ENCODE results near the gene COL1A1.

COL1A1 gene

DNA sequence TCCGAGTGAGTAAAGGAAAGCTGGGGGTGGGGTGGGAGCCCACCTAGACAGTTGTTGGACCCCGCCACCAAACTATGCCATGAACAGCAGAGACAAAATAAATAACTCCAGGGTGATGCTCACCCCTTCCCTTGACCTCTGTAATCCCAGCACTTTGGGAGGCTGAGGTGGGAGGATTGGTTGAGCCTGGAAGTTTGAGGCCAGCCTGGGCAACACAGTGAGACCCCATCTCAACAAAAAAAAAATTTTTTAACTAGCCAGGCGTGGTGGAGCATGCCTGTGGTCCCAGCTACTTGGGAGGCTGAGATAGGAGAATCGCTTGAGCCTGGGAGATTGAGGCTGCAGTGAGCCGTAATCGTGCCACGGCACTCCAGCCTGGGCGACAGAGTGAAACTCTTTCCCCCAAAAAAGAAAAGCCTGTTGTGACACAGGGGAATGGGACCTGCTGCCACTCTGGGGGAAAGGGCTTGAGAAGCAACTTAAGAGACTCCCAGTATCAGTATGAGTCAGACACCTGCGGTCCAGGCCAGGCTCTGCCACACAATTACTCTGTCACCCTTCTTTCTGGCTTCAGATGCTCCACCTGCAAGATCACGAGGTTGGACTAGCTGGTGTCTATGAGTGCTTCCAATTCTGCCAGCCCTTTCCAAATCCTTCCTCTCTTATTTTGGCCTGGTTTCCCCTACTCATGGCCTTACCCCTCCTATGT, 30.6 kb downstream of the COL1A1 start:
- DNase-seq, result no peak

DNA sequence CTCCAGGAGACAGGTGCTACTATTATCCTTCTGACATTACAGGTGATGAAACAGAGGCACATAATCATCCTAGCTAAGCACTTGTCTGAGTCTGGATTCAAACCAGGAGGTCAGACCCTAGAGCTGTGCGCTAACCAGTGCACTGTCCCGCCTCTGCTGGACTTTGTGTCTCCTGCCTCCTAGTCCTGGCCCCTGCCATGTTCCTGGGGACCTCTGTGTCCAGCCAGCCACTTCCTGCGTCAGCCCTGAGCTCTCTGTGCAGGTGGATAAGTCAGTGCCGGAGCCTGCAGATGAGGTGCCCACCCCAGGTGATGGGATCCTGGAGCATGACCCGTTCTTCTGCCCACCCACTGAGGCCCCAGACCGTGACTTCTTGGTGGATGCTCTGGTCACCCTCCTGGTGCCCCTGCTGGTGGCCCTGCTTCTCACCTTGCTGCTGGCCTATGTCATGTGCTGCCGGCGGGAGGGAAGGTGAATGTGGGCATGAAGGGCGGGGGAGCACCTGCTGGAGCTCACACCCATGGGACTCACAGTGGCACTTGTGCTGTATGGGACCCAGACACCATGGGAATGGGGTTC, 31.5 kb downstream of the COL1A1 start:
- DNase-seq, result peak; percentile 31

DNA sequence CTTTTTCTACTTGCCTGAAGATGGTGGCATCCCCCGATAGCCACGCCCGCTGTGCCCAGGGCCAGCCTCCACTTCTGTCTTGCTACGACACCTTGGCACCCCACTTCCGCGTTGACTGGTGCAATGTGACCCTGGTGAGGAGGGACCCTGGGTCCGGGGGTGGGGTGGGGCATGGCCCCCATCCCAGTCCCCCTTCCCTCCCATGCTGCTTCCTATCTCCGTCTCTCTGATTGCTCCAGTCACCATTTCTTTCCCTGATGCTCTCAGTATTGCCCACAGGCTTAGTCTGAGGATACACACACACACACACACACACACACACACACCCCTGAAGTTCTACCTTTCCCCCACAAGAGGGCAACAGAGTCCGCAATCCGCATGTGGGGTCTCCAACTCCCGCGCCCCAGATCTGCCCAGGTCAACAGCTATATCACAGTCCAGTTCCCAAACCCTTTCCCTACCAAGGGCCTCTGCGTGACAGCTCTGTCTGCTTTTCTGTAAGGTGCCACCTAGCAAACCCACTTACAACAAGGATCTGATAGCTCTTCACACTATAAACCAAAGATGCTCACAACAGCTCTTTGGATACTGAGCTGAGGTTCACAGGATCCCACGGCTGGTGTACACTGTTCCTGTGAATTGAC, 32.2 kb downstream of the COL1A1 start:
- DNase-seq, result peak; percentile 86

DNA sequence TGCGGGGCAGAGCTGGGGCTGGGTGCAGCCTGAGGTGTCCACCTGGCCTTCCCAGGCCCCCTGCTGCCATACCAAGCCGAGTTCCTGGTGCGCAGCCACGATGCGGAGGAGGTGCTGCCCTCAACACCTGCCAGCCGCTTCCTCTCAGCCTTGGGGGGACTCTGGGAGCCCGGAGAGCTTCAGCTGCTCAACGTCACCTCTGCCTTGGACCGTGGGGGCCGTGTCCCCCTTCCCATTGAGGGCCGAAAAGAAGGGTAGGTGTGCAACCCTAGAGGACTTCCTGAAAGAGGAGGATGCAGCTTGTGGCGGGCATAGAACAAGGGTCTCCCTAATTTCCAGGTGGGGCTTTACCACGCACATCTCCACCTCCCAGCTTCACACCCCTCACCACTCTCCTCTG, 33.1 kb downstream of the COL1A1 start:
- no peak for DNase-seq

DNA sequence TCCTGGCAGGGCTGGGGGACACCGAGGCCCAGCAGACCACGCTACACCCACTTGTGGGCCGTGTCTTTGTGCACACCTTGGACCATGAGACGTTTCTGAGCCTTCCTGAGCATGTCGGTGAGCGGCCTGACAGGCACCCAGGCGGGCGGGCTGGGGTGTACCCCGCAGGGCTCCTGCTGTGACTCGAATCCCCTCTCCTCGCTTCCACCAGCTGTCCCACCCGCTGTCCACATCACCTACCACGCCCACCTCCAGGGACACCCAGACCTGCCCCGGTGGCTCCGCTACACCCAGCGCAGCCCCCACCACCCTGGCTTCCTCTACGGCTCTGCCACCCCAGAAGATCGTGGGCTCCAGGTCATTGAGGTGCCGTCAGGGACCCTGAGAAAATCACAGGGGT, 34.1 kb downstream of the COL1A1 start:
- no peak for DNase-seq

DNA sequence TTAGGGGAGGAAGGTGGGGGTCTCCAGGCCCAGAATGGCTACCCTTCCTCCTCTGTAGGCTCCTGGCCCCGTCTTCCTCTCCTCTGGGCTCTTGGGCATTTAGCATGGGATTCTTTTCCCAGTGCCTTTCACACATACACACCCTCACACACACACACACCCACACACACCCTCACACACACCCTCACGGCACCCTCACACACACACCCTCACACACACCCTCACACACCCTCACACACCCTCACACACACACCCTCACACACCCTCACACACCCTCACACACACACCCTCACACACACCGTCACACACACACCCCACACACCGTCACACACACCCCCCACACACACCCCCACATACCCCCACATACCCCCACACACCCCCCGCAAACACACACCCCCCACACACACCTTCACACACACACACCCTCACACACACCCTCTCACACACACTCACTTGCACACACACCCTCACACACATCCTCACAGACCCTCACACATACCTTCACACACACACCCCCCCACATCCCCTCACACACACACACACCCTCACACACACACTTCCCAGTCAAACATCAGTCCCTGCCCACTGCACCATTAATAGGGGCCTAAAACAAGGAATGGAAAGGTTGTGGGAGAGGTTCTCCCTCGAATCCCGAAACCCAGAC, 34.8 kb downstream of the COL1A1 start:
- DNase-seq, result no peak

DNA sequence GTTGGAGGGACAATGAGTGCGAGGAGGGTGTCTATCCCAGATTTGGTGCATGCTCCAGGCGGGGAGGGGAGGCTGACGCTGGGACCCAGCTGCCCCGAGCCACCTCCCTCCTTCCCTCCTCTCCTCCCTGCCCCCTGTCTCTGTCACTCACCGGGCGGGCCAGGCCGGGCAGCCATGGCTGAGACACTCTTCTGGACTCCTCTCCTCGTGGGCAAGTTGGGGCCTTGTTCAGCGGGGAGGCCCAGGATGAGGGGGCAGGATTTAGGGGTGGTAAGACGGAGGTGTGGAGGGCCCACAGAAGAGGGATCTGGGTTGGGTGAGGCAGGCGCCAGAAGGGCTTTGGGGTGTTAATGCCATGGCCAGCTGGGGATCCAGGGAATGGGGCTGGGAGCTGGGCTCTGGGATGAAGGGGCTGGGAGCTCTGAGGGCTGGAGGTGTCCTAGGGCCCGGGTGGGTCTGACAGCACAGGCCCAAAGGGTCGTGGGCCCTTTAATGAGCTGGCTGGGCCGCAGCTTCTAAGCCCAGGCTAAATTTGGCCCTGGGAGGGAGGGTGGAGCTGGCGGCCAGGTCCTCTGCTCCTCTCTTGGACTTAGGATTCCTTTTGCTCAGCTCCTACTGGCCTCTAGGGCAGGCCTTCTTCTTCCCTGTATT, 35.4 kb downstream of the COL1A1 start, which contains the start of gene SGCA:
Gene SGCA, plus strand, starts transcription at position 139 of the 651 bp plus-strand sequence. Its CDS starts 36 bp downstream, at position 175.
- peak; percentile 80 for DNase-seq

DNA sequence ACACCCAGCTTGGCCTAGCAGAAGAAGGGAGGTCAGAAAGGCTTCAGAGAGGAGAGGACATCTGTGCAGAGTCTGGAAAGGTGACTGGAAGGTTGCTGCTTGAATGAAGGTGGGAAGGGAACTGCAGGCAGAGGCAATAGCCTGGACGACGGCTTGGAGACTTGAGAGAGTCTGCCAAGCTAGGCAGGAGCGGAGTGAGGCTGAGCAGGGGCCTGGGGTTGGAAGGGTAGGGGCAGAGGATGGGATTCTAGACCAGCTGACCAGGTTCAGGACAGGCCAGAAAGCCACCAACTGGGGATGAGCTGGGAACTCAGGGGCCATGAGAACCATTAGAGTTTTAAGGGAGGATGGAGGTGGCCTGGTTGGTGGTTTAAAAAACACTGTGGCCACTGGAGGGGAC, 36.0 kb downstream of the COL1A1 start:
- no peak for DNase-seq

DNA sequence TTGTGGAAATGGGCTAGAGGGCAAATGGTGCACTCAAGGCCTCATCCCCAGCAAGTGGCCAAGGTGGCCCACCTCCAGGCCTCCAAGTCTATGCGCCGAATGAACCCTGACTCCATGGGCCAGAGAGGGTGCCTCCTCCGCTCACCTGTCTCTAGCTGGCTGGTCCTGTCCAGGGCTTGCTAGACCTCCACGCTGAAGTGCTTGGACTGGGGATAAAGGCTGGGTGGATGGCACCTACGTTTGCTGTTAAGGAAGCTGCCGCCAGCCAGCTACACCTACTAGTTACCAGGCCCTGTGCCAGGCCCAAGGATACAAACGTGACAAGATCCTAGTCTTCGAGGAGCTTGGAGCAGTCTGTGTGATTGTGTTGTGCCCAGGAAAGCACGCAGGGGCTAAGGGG, 36.4 kb downstream of the COL1A1 start:
- no peak for DNase-seq

DNA sequence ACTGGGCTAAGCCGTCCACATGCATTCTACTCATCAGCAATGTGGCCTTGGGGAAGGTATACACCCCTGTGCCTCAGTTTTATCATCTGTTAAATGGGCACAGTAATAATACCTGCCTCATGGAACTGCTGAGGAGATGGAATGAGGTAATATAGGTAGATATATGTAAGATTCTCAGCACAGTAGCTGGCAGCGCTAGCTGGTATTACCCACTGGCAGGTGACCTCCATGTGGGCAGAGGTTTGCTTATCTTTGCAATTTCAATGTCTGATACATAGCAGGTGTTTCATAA, 36.8 kb downstream of the COL1A1 start:
- DNase-seq, result no peak

DNA sequence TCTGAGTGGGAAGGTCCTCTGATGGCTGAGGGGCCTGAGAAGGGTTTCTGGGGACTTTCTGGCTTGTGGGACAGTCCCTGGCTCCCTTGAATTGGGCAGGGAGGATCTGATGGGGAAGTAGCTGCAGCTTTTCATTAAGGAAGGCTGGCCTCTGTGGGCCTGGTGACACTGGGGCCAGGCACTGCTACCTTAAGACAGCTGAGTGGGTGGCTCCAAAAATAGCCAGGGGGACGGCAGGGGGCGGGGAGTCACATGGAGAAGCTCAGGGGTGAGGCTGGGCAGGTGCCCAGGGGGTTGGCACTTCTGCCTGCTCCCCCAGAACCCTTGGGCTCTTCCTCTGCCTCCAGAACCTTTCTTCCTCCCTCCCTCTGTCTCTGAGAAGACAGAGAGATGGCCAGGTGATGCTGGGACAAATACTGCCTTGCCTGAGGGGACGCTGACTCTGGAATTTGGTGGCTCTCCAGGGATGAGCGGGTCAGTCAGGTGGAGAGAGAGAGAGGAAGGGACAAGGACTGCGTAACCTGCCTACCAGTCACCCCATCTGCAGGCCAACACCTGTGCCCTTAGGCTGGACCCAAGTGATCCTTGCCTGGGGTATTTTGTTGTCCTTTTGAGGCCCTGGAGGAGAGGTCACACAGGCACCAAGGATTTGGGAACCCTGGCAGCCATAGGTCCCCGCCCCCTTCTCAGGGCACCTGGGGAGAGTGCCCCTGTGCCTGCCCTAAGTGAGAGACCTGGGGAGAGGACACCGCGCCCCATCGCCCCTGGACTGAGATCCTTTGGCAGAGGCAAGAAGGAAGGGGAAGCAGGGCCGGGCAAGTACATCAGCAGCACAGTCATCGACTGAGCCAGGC, 37.4 kb downstream of the COL1A1 start:
- DNase-seq, result no peak

DNA sequence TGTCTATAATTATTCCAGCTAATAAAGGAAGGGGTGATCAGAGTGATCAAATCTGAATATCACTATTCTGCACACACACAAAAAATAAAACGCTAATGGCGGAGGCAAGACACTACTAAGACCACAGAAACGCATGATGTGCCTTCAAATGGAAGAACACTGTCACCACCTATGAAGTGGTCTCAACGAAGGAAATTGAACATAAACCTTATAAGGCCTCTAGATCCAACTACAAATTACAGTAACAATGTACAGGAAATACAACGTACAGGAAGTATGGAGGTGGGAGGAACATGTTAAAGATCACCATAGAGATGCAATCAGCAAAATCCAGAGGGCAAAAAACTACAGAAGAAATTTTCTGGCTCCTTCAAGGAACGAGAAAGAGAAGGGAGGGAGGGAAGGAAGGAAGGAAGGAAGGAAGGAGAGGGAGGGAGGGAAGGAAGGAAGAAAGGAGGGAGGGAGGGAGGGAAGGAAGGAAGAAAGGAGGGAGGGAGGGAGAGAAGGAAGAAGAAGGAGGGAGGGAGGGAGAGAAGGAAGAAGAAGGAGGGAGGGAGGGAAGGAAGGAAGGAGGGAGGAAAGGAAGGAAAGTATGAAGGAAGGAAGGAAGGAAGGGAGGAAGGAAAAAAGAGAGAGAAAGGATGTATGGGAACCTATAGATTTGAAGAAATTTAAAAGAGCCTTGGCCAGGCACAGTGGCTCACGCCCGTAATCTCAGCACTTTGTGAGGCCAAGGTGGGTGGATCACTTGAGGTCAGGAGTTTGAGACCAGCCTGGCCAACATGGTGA, 38.8 kb downstream of the COL1A1 start:
- no peak for DNase-seq

DNA sequence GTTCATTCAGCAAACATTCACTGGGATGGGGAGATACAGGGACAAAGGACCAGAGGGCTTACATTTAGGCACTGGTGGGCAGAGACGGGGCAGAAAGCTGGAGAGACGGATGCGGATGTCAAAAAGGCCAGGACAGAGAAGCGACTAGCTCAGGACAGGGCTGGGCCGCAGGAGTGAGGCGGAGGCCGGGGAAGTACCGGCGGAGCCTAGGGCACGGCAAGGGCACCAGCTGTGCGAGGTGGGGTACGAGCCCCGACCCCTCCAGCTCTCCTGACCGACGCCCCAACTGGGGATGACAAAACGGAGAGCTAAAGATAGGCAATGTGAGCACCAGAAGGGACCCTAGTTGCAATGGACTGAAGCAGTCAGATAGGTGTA, 39.5 kb downstream of the COL1A1 start:
- no peak for DNase-seq

DNA sequence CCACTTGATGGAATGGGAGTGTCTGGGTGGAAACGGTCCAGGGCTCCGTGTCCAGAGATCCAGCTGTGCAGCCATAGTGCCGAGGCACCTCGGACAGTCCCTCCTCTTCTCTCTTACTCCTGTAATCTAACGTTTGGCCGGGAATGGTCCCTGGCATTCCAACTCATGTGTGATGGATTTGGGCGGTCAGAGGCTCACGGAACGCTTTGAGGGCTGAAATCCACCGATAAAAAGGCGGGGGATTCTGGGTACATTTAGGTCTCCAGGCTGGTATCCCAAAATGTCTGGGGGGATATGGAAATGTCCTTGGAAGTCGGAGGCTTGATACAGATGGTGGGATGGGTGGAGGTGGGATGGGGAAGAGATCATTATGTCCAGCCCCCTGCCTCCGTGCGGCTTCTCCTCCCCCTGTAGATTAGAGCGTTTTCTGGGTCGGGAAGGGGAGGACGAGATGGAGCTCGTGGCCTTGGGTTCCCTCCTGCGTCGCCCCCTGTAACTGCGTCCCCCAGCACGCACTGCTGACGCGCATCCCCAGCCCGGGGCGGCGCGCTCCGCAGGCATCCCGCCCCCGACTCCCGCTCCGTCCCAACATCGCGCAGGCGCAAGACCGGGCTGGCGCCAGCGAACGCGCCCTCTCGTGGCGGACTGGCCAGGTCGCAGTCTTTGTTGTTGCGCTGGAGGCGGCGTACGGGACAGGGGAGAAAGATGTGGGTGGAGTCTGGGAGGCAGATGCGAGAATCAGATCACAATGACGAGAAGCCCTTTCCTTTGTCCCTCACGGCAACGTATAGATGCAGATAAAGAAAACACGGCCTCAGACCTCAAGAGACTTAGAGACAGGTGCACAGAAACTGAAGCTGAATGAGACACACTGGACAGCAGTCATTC, 40.2 kb downstream of the COL1A1 start:
- peak; percentile 97 for DNase-seq

DNA sequence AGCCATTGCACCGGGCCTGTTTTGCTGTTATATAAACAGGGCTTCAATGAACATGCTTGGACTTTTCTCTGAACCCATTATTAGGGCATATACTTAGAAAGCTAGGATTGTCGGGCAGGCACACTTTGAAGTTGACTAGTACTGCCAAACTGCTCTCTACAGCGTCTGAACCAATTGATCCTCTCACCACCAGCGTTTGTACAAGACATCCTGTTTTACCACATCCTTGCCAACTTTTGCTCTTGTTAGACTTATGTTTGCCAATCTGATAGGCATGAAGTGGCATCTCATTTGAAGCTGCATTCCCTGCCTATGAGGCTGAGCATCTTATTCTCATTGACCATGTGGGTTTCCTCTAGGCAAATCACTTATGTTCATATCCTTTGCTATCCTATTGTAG, 43.5 kb downstream of the COL1A1 start:
- no peak for DNase-seq

DNA sequence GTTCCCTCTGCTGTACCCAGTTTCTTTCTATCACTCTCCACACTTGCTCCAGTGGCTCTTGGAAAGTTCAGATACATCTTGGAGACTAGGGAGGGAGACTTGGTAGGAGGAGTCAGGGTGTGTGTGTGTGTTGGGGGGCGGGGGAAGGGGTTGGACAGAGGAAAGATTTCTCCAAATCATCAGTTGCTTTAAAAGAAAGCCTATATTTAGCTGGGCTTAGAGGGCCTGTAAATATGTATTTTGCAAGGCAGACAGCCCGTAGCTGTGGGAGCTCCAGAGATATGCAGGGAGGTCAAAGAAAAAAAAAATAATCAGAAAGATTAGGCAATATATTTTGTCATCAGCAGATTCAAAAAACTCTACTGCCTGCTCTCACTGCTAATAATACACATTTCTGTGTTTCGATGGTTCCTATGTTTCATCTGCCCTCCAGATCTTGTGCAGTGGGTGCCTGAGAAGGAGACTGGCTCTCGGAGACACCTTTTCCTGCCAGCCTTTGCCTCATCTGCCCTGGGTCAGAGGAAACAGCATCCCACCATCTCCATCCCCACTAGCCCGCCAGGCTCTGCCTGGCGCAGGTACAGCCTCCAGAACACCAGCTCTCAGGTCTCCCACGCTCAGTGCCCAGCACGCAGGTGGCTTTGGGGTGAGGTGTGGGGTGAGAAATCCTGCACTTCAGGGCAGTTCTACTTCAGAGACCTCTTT, 46.2 kb downstream of the COL1A1 start:
- DNase-seq, result peak; percentile 78

DNA sequence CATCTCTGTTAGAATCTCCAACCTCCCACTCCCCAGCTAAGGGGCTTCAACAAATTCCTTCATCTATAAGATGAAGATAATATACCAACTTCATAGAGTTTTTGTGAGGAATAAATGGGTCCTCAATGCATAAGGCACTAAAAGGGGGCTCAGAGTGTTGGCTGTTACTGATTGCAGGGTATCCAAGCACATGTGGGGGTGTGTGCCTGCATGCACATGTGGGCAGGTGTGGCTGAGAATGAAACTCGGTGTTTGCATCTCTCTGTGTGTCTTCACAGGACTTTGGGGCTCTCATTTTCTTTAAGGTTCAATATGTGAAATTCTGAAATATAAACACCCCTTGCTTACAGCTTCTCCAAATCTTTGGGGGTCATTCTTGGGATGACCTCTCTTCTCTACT, 46.8 kb downstream of the COL1A1 start:
- DNase-seq, result no peak

DNA sequence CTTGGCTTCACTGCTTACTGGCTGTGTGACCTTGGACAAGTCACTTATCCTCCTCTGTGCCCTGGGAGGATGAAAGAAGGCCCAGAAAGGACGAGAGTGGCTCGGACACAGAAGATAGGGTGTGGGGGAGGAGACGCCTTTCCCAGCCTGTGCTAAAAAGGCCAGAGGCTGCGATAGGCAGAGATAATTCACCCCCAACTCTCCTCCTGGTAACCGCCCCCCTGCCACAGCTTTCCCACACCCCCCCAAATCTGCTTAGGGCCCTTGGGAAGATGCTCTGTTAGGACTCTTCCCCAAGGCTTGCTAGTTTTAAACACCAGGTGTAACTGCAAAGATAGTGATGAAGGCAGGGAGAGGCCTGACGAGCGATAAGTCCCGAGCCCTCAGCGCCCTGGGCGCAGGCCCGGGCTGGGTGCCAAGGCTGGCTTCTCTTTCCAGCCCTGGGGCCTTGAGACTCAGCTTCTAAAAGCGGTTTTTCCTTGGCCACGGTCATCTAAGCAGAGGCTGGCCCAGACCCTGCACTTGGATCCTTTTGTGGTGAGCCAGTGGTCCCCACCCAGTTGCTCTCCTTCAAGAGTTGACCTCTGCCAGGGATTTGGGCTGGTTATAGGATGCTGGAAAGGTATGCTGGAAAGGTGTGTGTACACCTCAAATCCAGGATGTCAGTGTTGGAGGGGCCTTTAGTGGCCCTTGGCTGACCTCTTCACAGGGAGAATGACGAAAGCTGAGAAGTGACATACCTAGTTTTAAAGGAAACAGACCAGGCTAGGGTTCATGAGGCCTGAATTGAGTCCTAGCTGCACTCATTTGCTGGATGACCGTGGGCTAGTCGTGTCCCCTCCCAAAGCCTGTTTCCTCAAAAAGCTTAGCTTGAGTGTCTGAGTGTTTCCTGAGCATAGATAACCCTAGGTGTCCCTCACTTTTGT, 47.5 kb downstream of the COL1A1 start:
- DNase-seq, result peak; percentile 67

DNA sequence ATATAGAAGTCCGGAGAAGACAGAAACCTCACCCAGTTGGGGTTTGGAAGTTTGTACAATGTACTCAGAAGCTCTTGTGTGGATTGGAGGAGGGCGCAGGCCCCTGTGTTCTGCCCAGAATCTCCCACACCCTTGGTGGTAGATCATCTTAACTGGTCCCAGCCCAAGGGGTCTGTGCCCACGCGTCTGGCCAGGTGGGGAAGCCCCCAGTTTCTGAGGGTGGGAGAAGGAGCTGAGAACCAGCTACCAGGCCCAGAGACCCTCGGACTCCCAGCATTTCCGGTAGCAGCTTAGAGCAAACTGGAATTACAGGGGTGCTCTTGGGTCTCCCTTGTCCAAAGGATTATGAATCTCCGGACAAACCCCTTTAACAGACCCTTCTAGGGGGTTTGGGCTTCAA, 48.7 kb downstream of the COL1A1 start:
- DNase-seq, result no peak
